KOPT-K1 (cell line): ENCODE results near the gene ARFIP1.
"Not testable (repeated sequence)": the region's sequence is repeated elsewhere in the genome, so short reads cannot be mapped to it uniquely, and the experiment has no call there.

ENCODE experiments used
- H3K27ac ChIP-seq: fragments of 200-600 bp; sonication (generic); 2 replicates; pipeline ENCODE4 v1.5.1; 2016; ENCODE audit warnings: antibody characterized with exemption, mild to moderate bottlenecking, low read depth, low read length; ENCODE audit not compliant: poor library complexity, severe bottlenecking
- H3K36me3 ChIP-seq: fragments of 200-600 bp; sonication (generic); 2 replicates; pipeline ENCODE4 v1.5.1; 2017; ENCODE audit warnings: antibody characterized with exemption, mild to moderate bottlenecking, low read length, moderate library complexity; ENCODE audit not compliant: insufficient read depth
- H3K9me3 ChIP-seq: fragments of 200-600 bp; sonication (generic); 2 replicates; pipeline ENCODE4 v1.5.1; 2017; ENCODE audit warnings: antibody characterized with exemption, low read length, mild to moderate bottlenecking; ENCODE audit not compliant: insufficient read depth, poor library complexity, severe bottlenecking

Gene ARFIP1

DNA sequence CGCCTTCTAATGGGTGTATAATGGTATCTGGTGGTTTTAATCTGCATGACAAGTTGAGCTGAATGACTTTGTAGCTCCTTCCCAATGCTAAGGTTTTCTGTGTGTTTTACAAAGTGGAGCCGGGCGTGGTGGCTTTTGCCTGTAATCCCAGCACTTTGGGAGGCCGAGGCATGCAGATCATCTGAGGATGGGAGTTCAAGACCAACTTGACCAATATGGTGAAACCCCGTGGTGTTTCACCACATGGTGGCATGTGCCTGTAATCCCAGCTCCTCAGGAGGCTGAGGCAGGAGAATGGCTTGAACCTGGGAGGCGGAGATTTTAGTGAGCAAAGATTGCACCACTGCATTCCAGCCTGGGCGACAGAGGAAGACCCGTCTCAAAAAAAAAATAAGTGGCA, 28.9 kb downstream of the ARFIP1 start:
- Histone ChIP-seq H3K36me3 (0 out of 2 replicates have a peak, but pooled peaks cover 4% of the 10 kb centered on the region), H3K9me3 (peaks cover 33% of the 10 kb centered on the region), H3K27ac (no peak overlapping the region)

DNA sequence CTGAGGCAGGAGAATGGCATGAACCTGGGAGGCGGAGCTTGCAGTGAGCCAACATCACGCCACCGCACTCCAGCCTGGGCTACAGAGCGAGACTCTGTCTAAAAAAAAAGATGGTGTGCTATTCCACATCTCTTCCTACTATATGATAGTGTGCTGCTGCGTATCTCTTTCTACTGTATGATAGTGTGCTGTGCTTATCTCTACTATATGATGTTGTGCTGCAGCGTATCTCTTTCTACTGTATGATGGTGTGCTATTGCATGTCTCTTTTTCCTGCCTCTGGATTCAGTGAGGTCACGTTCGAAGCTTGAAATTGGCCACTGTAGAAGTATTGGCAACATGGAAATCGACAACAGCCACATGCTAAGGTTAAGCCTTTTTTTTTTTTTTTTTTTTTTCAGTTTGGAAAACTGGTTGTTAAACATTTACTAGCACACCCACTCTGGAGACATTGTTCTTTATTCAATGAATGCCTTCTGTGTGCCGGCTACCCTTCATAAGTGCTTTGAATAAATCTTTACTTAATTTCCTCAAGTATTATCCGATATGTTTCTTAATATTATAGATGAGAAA, 31.0 kb downstream of the ARFIP1 start:
- Histone ChIP-seq H3K36me3 (peaks cover 9% of the 10 kb centered on the region; the same call in 1 of the 2 replicates), H3K9me3 (peaks cover 54% of the 10 kb centered on the region), H3K27ac (no peak overlapping the region)

DNA sequence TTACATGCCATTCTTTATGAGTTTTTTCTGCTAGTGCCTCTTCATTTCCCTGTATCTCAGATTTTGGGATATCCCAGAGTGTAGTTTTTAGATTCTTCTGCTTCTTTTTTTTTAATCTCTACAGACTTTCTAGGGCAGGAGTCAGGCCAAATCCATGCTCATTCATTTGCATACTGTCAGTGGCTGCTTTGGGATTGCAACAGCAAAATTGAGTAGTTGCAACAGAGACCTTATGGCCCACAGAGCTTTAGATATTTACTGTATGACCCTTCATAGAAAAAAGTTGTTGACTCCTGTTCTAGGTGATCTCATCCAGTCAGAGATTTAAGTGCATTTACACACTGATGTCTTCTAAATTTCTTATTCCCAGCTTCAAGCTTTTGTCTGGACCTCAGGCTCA, 35.3 kb downstream of the ARFIP1 start:
- Histone ChIP-seq H3K36me3 (peaks cover 15% of the 10 kb centered on the region; the same call in 1 of the 2 replicates), H3K9me3 (peaks cover 63% of the 10 kb centered on the region)

DNA sequence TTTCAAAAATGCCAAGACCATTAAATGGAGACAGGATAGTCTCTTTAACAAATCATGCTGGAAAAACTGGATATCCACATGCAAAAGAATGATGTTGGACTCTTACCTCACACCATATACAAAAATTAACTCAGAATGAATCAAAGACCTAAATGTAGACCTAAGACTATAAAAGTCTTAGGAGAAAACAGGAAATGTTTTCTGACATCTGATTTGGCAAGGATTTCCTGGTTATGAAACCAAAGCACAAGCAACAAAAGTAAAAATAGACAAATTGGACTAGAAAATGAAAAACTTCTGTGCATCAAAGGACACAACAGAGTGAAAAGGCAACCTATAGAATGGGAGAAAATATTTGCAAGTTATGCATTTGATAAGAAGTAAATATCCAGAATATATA, 37.6 kb downstream of the ARFIP1 start:
- Histone ChIP-seq H3K9me3 (peaks cover 64% of the 10 kb centered on the region), H3K27ac (no peak overlapping the region), H3K36me3 (peaks cover 15% of the 10 kb centered on the region; the same call in 1 of the 2 replicates)

More for the DNA sequence above, 35.3 kb downstream of the ARFIP1 start:
- H3K27ac ChIP-seq: no peak overlapping the region

DNA sequence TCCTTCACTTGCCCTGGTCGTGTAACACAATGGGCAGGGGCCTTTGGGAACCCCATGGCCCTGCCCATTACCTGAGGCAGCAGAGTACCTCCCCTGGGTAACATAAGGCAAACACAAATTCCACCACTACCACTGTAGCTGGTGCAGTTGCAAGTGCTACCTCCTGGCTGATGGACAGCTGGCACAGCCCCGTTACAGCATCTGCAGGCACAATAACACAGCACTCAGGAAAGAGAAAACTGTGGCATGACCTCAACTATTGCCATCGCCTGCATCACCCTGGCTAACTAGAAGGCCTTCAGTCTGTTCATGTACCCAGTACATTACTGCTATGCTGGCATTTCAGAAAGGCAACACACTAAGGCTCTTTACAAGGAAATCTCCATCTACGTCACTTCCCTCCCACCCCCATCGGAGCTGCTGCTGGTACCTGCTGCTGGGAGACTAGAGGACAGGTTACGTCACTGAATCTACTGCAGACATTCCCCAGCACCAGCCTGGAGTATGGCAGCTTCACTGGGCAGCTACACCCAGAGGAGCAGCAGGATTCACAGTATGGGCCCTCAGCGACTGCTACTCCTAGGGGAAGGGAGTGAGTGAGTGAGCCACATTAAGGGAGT, 39.4 kb downstream of the ARFIP1 start:
- Histone ChIP-seq H3K9me3 (peaks cover 48% of the 10 kb centered on the region), H3K27ac (no peak overlapping the region), H3K36me3 (peaks cover 14% of the 10 kb centered on the region; the same call in 1 of the 2 replicates)

DNA sequence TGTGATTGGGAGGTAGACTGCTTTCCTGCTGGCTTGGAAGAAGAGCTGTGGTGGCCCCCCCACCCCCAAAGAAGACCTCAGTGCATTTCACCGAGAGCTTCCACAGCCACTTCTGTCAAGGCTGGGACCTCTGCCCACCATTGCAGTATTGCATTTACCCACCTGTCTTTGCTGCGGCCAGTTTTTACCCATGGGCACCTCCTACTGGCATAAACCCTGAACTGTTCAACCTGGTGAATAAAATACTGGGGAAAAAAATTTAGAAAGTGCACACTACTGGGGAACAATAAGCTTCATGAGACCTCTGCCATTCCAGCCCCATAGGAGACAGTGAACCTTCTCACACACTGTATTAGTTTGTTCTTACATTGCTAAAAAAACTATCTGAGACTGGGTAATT, 40.3 kb downstream of the ARFIP1 start:
- Histone ChIP-seq H3K9me3 (peaks cover 38% of the 10 kb centered on the region), H3K36me3 (peaks cover 10% of the 10 kb centered on the region; the same call in 1 of the 2 replicates)

DNA sequence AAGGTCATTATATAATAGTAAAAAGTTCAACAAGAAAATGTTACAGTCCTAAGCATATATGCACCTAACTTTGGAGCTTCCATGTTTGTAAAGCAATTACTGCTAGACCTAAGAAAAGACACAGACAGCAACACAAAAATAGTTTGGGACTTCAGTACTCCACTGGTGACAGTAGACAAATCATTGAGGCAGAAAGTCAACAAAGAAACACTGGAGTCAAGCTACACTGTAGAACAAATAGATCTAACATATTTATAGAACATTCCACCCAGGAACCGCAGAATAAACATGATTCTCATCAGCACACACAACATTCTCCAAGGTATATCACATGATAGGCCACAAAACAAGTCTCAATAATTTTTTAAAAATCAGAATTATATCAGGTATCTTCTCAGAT, 42.6 kb downstream of the ARFIP1 start:
- H3K9me3 ChIP-seq: peaks cover 16% of the 10 kb centered on the region
- H3K27ac ChIP-seq: no peak overlapping the region
- H3K36me3 ChIP-seq: peaks cover 6% of the 10 kb centered on the region; the same call in 1 of the 2 replicates

More for the DNA sequence above, 40.3 kb downstream of the ARFIP1 start:
- H3K27ac ChIP-seq: no peak overlapping the region

DNA sequence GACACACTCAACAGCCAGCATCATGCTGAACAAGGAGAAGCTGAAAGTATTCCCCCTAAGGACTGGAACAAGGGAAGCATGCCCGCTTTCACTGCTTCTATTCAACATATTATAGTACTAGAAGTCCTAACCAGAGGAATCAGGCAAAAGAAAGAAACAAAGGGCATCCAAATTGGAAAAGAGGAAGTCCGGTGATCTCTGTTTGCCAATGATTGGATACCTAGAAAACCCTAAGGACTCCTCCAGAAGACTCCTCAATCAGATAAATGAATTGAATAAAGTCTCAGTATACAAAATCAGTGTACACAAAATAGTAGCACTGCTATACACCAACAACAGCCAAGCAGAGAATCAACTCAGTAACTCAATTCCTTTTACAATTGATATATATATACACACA, 44.8 kb downstream of the ARFIP1 start:
- Histone ChIP-seq H3K27ac (no peak overlapping the region), H3K36me3 (no peaks in the 10 kb centered on the region; the same call in 1 of the 2 replicates), H3K9me3 (peaks cover 24% of the 10 kb centered on the region)

DNA sequence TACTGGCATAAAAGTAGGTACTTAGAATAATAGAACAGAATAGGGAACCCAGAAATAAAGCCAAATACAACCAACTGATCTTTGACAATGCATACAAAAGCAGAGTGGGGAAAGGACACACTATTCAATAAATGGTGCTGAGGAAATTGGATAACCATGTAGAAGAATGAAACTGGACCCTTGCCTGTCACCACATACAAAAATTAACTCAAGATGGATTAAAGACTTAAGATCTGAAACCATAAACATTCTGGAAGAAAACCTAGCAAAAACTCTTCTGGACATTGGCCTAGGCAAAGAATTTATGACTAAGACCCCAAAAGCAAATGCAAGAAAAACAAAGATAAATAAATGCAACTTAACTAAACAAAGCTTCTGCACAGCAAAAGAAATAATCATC, 45.6 kb downstream of the ARFIP1 start:
- Histone ChIP-seq H3K9me3 (peaks cover 17% of the 10 kb centered on the region), H3K36me3 (no peaks in the 10 kb centered on the region; the same call in 1 of the 2 replicates), H3K27ac (no peak overlapping the region)

DNA sequence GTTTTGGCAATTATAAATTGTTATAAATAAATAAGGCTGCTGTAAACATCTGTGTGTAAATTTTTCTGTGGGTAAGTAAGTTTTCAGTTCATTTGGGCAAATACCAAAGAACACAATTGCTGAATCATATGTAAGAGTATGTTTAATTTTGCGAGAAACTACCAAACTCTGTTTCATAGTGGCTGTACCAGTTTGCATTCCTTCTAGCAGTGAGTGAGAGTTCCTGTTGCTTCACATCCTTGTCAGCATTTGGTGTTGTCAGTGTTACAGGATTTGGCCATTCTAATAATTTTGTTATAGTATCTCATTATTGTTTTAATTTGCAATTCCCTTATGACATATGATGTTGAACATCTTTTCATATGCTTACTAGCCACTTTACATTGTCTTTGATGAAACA, 48.4 kb downstream of the ARFIP1 start:
- Histone ChIP-seq H3K9me3 (peaks cover 14% of the 10 kb centered on the region), H3K27ac (no peak overlapping the region), H3K36me3 (peaks cover 2% of the 10 kb centered on the region)

DNA sequence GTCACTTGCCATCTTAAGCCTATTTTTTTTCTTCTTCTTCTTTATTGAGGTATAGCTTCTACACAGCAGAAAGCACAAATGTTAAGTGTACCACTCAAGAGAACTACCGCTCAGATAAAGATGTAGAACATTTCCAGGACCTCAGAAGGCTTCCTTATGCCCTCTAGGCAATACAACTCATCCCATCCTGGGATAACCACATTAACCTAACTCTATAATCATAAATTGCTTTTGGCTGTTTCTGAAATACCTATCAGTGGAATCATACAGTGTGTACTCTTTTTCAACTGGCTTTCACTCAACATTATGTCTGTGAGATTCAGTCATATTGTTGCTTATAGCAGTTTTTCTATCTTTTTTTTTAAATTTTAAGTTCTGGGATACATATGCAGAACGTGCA, 51.7 kb downstream of the ARFIP1 start:
- Histone ChIP-seq H3K27ac (no peak overlapping the region), H3K9me3 (peaks cover 22% of the 10 kb centered on the region), H3K36me3 (peaks cover 12% of the 10 kb centered on the region)

DNA sequence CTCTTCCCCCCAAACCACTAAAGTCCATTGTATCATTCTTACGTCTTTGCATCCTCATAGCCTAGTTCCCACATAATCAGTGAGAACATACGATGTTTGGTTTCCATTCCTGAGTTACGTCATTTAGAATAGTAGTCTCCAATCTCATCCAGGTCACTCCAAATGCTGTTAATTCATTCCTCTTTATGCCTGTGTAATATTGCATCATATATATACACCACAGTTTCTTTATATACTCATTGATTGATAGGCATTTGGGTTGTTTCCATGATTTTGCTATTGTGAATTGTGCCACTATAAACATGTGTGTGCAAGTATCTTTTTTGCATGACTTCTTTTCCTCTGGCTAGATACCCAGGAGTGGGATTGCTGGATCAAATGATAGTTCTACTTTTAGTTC, 57.2 kb downstream of the ARFIP1 start:
- H3K27ac ChIP-seq: no peak overlapping the region
- H3K36me3 ChIP-seq: peaks cover 16% of the 10 kb centered on the region
- H3K9me3 ChIP-seq: peaks cover 19% of the 10 kb centered on the region

DNA sequence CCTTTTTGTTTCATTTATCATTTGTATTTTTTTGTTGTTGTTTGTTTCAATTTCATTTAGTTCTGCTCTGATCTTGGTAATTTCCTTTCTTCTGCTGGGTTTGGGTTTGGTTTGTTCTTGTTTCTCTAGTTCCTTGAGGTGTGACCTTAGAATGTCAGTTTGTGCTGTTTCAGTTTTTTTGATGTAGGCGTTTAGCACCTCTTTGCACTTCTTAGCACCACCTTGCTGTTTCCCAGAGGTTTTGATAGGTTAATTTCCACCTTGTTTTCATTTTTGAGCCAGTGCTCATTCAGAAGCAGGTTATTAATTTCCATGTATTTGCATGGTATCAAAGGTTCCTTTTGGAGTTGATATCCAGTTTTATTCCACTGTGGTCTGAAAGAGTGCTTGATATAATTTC, 60.0 kb downstream of the ARFIP1 start:
- not testable (repeated sequence) for H3K36me3 ChIP-seq, H3K27ac ChIP-seq
- H3K9me3 ChIP-seq: peaks cover 13% of the 10 kb centered on the region

DNA sequence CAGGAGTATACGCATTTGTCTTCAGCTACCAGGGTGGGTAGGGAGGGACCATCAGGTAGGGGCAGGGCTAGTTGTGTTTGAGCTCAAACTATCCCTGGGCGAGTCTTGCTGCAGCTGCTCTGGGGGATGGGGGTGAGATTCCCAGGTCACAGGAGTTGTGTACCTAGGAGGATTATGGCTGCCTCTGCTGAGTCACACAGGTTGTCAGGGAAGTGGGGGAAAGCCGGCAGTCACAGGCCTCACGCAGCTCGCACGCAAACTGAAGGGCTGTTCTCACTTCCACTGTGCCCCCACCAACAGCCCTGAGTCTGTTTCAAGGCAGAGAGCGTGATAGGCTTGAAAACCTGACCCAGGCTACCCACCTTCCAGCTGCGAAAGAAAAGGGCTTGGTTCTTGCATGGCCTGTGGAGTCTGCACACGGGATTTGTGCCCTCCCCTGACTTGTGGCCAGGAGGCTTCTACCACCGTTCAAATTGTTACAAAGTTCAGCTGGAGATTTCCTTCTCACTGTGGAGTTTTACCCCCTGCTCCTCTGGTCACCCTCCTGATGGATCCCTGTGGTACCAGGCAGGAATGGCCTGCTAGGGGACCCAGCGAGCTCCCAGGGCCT, 63.8 kb downstream of the ARFIP1 start:
- Histone ChIP-seq H3K36me3 (peaks cover 4% of the 10 kb centered on the region; the same call in 1 of the 2 replicates), H3K9me3 (peaks cover 13% of the 10 kb centered on the region), H3K27ac (no peak overlapping the region)

DNA sequence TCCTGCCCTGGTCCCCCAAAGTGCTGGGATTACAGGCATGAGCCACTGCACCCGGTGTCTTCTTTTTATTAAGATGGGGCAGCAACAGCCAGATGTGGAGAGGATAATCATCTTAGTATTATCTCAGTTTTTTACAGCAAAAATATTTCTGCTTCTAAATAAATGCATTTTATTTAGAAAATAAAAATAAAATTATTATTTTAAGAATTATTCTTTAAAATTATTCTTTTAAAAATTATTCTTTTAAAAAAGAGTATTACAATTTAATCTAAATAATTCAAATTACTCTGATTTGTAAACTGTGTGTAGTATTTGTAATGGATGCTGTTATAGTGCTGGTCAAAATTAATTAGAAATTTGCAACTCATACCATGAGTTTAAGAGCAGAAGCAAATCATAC, 67.6 kb downstream of the ARFIP1 start:
- Histone ChIP-seq H3K9me3 (no peaks in the 10 kb centered on the region), H3K36me3 (no peaks in the 10 kb centered on the region), H3K27ac (no peak overlapping the region)
